HG03460 (cell line): ENCODE measurements around the gene LRMDA.

Experiments used
- ATAC-seq: cut with Tn5 transposase; IDR thresholded peaks from one replicate; pipeline ENCODE4 v1.9.1; 2021; ENCODE audit not compliant: unreplicated experiment

The LRMDA gene

GRCh38 chr10:75884808-75885207 lies 453.4 kb downstream of the LRMDA start:
- no peak for ATAC-seq

- ATAC-seq = no peak
Measured at GRCh38 chr10:75887369-75887768, 455.9 kb downstream of the LRMDA start.

- ATAC-seq = no peak
Measured at GRCh38 chr10:75887992-75888680, 456.7 kb downstream of the LRMDA start.

- no peak for ATAC-seq
Measured at GRCh38 chr10:75889051-75889450, 457.6 kb downstream of the LRMDA start.

- ATAC-seq = no peak
Measured at GRCh38 chr10:75894761-75895160, 463.3 kb downstream of the LRMDA start.

DNA sequence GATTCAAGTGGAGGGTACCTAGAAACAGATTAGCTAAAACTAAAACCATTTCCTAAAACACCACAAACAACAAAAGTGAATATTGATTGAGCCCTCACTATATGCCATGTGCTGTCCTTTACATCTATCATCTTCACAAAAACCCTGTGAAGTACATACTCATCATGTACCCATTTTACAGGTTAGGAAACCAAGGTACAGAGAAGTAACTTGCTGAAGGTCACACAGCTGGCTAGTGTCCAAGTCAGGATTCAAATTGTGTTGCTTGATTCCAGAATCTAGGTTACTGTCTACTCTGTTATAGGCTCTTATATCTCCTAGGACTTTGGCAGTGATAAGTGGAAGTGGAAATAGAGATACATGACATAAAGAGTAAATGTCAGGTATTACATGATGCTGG lies 463.8 kb downstream of the LRMDA start:
- no peak for ATAC-seq

- ATAC-seq = no peak
Measured at GRCh38 chr10:75899816-75900390, 468.5 kb downstream of the LRMDA start.

DNA sequence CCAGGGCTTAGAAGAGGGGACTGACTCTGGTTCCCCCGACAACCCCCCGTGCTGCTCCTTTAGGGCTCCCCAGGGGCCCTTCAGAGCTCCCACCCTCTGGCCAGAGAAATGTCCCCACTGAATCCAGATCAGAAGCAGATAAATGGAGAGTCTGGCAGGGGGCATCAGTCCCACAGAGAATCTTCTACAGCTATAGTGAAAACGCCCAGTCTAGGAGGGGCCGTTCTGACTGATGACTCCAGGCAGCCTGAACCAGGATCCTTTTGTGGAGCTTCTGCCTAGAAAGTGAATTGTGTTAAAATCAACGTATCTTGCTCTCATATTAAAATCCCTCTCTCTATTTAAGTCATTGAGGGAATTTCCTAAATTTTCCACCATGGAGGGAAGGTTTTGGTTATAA lies 471.4 kb downstream of the LRMDA start:
- no peak for ATAC-seq

DNA sequence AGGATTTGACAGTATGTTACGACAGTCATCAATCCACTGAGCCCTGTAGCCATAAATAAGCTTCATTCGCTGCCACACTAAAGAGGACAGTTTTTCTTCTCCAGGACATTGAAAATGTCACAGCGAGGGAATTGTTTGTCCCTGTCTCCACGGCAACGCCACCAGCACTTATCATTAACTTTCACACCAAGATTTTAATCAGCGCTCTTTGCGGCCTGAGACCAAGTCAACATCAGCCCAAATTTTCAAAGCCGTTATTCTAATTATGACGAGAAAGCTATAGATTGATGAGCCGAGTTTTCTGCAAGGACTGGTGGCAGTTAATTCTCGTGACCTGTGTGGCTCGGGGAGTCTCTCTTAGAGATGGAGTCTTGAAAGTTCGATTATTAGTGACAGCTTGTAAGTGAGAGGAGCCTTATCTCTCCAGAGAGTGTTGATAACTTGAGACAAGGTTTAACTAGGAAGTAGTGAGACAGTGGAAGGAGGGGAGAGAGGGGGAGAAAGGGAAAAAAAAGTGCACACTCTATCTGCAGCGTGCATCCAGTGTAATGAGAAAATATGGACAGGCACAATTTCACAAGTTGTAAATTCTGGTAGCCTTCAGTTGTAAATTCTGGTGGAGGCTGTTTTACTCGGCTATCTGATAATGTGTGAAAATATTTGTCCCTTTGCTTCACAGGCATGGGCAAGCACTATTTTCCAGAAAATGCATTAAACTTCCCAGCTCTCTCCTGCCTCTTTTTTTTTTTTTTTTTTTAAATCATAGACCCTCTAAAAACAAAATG lies 473.3 kb downstream of the LRMDA start:
- ATAC-seq = no peak

- no peak for ATAC-seq
Measured at GRCh38 chr10:75905490-75905889, 474.1 kb downstream of the LRMDA start.

GRCh38 chr10:75910032-75910431 lies 478.6 kb downstream of the LRMDA start:
- ATAC-seq = no peak

DNA sequence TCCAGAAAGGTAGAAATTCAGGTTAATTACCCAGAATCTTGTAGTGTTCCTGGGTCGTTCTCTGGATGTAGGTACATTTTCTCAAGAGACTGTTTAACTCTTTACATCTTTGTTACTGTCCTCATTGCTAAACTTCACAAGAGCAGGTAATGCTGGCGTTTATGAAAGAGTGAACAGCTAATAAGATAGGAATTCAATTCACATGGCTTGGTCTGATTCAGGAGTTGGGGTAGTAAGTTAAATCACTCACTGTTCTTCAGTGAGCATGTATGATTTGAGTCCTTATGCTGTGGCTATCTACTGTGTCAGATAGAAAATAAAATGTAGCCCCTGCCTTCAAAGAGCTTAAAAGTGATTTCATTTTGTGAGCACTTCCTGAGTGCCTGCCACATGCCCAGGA lies 480.0 kb downstream of the LRMDA start:
- ATAC-seq = no peak

DNA sequence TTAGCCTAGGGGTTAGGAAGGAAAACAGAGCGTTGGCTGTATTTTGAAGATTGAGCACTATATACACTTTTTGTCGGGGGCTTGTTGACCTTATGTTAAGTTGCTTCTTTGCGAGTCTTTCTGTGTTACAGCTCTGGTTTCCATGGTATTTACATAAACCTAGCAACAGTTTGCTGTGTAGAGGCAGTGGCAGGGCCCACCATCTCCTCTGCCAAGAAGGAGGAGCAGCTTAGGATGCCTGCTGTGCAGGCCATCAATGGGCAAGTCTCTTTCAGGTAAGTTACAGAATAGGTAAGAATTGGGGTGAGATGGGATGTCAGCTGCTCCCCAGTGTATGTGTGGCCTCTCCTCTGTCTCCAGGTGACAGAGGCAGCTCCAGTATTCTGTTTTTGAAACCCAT lies 485.5 kb downstream of the LRMDA start:
- no peak for ATAC-seq

DNA sequence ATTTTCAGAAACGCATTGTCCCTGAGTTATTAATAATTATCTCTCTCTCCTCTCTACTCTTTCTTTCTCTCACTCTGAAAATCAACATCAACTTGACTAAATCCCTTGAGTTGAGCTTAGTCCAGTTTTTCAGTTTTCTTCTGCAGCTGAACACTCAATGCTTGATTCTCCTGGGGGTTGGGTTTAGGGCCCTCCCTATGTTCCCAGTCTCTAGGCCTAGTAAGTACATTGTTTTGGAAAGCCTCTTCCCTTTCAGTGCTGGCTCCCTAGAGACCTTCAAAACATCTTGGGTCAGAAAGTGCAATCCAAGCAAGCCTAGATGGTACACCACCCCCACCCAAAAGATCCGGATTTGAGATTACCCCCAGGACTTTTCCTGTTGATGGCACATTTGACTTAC lies 488.5 kb downstream of the LRMDA start:
- ATAC-seq = no peak

- no peak for ATAC-seq
Measured at GRCh38 chr10:75922435-75922834, 491.0 kb downstream of the LRMDA start.

DNA sequence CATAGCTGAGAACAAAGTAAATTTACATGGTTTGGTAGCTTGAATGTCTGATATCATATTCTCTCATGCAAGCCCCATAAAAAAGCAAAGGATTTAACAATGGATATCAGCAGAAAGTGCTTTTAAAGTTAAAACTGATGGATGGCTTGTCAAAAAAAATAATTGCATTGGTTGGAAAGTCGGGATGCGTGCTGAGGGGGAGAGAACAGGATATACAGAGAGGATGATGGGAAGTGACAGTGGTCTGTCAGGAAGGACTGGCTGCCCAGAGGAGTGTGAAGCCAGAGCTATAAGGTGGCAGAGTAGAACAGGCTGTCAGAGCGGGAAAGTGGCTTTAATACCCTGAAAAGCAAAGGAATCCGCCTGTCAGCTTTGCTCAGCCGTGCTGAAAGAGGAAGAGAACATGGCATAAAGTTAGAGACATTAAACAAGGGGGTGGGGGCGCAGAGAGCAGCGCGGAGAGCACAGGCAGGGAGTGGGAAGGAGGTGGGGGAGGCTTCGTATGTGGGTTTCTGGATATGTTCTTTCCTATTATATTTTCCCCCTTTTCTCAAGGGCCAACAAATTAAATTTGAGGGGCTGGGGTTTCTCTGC lies 493.0 kb downstream of the LRMDA start:
- no peak for ATAC-seq

DNA sequence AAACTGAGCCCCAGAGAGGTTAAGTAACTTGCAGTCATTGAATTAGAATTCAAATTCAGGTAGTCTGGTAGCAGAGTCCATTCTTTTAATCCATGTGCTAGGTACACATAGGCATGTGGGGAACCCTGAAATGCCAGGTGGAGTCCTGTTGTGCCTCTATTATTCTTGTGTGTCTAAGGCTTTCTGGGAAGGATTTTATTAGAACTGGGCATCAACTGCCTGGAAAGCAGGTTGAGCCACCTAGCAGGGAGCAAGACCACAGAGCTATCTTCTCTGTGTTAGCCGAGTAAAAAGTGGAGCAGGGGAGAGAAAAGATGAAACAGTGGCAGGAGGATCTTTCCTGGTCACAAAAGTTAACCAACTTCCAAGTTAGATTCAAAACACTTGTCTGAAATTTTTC lies 494.6 kb downstream of the LRMDA start:
- no peak for ATAC-seq

- no peak for ATAC-seq
Measured at GRCh38 chr10:75926763-75927162, 495.3 kb downstream of the LRMDA start.

GRCh38 chr10:75928231-75928630 lies 496.8 kb downstream of the LRMDA start:
- ATAC-seq = no peak

GRCh38 chr10:75929630-75930161 lies 498.3 kb downstream of the LRMDA start:
- no peak for ATAC-seq

DNA sequence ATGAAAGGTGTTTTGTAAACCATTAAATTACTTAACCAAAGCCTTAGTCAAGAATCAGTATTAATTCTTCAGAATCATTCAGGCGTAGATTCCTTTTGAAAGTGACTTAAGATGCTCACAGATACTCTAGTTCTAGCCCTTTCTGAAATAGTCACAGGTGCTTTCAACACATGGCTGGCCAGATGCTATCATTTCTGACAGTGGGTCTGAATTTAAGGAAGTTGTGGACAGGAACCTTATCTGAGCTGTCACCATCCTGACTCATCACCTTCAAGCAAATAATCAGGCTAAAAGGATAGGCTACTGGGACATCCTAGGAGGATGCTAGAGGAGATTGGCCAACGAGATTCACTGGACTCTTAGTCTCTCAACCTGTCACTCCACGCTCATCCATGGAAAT lies 501.5 kb downstream of the LRMDA start:
- no peak for ATAC-seq

DNA sequence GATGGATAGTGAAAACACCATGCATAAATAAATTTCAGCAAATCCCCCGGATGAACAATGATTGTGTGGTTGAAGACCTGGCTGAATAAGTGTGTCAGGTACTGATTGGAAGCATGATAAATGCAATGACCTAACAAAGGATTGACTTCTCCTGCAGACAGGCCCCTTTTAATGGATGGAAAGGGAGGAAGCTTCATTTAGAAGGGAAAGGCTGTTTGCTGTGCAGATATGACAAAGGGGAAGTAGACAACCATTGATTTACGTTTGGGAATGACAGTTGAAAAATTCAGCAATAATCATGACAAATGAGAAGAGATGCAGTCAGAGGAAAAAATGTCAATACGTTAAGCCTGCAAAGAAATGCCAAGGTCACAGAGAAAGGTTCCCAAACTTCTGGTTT lies 503.8 kb downstream of the LRMDA start:
- no peak for ATAC-seq
